ENCODE measurements around the gene SLC5A10.

Gene SLC5A10

DNA sequence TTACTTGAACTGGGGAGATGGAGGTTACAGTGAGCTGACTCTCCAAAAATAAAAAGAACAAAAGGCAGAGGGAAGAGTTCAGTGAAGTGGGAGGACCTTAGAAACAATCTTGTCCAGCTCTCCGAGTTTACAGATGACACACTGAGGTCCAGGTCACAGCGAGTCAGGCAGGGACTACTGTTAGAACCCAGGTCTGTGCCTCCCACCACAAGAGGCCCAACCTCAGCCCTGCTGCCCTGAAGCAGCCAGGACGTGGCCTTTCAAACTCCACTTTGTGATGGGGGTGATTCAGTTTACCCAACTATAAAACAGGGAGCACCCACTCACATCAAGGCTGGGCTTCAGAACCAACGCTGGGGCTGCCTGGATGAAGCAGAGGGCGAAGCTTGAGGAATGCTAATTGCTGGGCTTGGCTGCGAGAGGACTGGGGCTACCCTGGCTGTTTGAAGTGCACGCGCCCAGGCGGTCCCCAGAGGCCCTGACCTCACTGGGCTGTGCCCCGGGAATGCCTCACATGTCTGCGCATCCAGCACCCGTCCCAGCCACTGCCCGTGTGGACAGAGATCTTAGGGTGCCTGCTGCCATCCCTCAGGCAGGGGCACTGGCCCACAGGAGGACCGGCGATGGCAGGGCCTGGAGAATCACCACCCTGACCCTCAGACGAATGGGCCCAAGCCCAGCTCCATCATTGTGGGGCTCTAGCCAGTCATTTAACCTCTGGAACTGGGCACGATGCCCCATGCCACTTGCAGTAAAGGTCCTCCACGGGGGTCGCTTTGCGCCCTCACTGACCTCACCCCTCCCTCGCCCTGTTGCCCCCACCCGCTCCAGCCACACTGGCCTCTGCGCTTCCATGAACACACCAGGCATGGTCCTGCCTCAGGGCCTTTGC is 11.4 kb downstream of the SLC5A10 start:
- H4K20me1 ChIP-seq (ENCODE audit: insufficient read depth, low read length) = no peaks in the 10 kb centered on the region
- no peaks in the 10 kb centered on the region for H3K9me3 ChIP-seq (replicated peaks; ENCODE audit: insufficient read depth, low read length)
- H3K36me3 ChIP-seq (replicated peaks; ENCODE audit: insufficient read depth, low read length) = no peaks in the 10 kb centered on the region
- no peaks in the 10 kb centered on the region for H3K27me3 ChIP-seq (replicated peaks; ENCODE audit: insufficient read depth, low read length)
- H3K4me3 ChIP-seq (ENCODE audit: low read length) = no peak overlapping the region
- no peak overlapping the region for H3K27ac ChIP-seq (ENCODE audit: low read length)
- no peaks in the 10 kb centered on the region for H3K9me2 ChIP-seq (replicated peaks; ENCODE audit: insufficient read depth, low read length)
- DNase-seq = no peak
- no peaks in the 10 kb centered on the region for H3F3A ChIP-seq (ENCODE audit: insufficient read depth, low read length)
- TF ChIP-seq EZH2phosphoT487 (IDR thresholded peaks at IDR 0.05; ENCODE audit: low read length) (no peak), EZH2 (optimal IDR thresholded peaks at IDR 0.05; ENCODE audit: low read depth, low read length) (no peak)
- TF ChIP-seq, protein P1, sequence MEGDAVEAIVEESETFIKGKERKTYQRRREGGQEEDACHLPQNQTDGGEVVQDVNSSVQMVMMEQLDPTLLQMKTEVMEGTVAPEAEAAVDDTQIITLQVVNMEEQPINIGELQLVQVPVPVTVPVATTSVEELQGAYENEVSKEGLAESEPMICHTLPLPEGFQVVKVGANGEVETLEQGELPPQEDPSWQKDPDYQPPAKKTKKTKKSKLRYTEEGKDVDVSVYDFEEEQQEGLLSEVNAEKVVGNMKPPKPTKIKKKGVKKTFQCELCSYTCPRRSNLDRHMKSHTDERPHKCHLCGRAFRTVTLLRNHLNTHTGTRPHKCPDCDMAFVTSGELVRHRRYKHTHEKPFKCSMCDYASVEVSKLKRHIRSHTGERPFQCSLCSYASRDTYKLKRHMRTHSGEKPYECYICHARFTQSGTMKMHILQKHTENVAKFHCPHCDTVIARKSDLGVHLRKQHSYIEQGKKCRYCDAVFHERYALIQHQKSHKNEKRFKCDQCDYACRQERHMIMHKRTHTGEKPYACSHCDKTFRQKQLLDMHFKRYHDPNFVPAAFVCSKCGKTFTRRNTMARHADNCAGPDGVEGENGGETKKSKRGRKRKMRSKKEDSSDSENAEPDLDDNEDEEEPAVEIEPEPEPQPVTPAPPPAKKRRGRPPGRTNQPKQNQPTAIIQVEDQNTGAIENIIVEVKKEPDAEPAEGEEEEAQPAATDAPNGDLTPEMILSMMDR (IDR thresholded peaks at IDR 0.05; ENCODE audit: low read length) = no peak
- no peak overlapping the region for H2AFZ ChIP-seq (ENCODE audit: low read length)
- no peaks in the 10 kb centered on the region for H3K4me1 ChIP-seq (ENCODE audit: low read length)
- no peaks in the 10 kb centered on the region for H3K79me2 ChIP-seq (ENCODE audit: low read length)
- H3K4me2 ChIP-seq (ENCODE audit: low read depth, low read length) = no peak overlapping the region
- no peak overlapping the region for H3K9ac ChIP-seq (ENCODE audit: low read length)

DNA sequence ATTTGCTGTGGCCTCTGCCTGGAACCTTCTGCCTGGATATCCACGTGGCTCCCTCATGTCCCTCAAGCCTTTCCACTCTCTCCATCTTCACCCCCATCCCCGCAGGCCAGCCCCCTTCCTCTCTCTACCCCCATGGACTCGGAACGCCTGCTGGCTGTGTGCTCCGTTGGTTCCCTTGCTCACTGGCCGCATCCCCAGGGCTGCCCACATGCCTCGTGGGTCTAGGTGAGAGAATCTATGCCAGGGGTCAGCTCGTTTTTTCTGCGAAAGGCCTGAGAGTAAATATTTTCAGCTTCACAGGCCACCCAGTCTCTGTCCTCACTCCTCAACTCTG is 12.0 kb downstream of the SLC5A10 start:
- DNase-seq = no peak
- H3K9me3 ChIP-seq (replicated peaks; ENCODE audit: insufficient read depth, low read length) = no peaks in the 10 kb centered on the region
- H3K36me3 ChIP-seq (replicated peaks; ENCODE audit: insufficient read depth, low read length) = no peaks in the 10 kb centered on the region
- H2AFZ ChIP-seq (ENCODE audit: low read length) = no peak overlapping the region
- H4K20me1 ChIP-seq (ENCODE audit: insufficient read depth, low read length) = no peaks in the 10 kb centered on the region
- no peak overlapping the region for H3K4me2 ChIP-seq (ENCODE audit: low read depth, low read length)
- no peaks in the 10 kb centered on the region for H3K27me3 ChIP-seq (replicated peaks; ENCODE audit: insufficient read depth, low read length)
- H3K4me1 ChIP-seq (ENCODE audit: low read length) = no peaks in the 10 kb centered on the region
- no peaks in the 10 kb centered on the region for H3K79me2 ChIP-seq (ENCODE audit: low read length)
- H3K9me2 ChIP-seq (replicated peaks; ENCODE audit: insufficient read depth, low read length) = no peaks in the 10 kb centered on the region
- TF ChIP-seq, protein P1 (IDR thresholded peaks at IDR 0.05; ENCODE audit: low read length) = no peak
- TF ChIP-seq EZH2 (optimal IDR thresholded peaks at IDR 0.05; ENCODE audit: low read depth, low read length) = no peak
- H3F3A ChIP-seq (ENCODE audit: insufficient read depth, low read length) = no peaks in the 10 kb centered on the region
- no peak overlapping the region for H3K9ac ChIP-seq (ENCODE audit: low read length)
- no peak overlapping the region for H3K4me3 ChIP-seq (ENCODE audit: low read length)
- H3K27ac ChIP-seq (ENCODE audit: low read length) = no peak overlapping the region

DNA sequence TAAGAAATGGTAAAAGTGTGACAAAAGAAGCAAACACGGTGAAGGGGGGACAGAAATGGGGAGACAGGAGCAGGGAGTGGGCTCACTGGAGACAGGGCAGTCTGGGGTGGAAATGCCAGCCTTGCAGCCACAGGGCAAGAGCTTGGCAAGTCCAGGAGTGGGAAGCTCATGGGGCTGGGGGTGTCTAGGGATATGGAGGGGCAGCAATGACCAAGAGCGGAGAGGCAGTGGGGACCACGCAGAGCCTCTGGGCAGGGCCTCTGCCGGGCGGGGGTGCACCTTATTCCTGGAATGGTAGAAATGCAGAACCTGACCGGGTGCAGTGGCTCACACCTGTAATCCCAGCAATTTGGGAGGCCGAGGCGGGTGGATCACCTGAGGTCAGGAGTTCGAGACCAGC is 12.6 kb downstream of the SLC5A10 start:
- Histone ChIP-seq H3K9me2 (replicated peaks; ENCODE audit: insufficient read depth, low read length) (no peaks in the 10 kb centered on the region), H2AFZ (ENCODE audit: low read length) (no peak overlapping the region), H3K4me3 (ENCODE audit: low read length) (no peak overlapping the region), H3K27me3 (replicated peaks; ENCODE audit: insufficient read depth, low read length) (no peaks in the 10 kb centered on the region), H3K9me3 (replicated peaks; ENCODE audit: insufficient read depth, low read length) (no peaks in the 10 kb centered on the region), H3K27ac (ENCODE audit: low read length) (no peak overlapping the region), H3K4me1 (ENCODE audit: low read length) (no peaks in the 10 kb centered on the region), H3K36me3 (replicated peaks; ENCODE audit: insufficient read depth, low read length) (no peaks in the 10 kb centered on the region), H3F3A (ENCODE audit: insufficient read depth, low read length) (no peaks in the 10 kb centered on the region), H3K79me2 (ENCODE audit: low read length) (no peaks in the 10 kb centered on the region), H3K9ac (ENCODE audit: low read length) (no peak overlapping the region), H4K20me1 (ENCODE audit: insufficient read depth, low read length) (no peaks in the 10 kb centered on the region), H3K4me2 (ENCODE audit: low read depth, low read length) (no peak overlapping the region)
- no peak for TF ChIP-seq EZH2 (optimal IDR thresholded peaks at IDR 0.05; ENCODE audit: low read depth, low read length)
- TF ChIP-seq, protein P1 (IDR thresholded peaks at IDR 0.05; ENCODE audit: low read length) = no peak
- TF ChIP-seq EZH2phosphoT487 (IDR thresholded peaks at IDR 0.05; ENCODE audit: low read length) = no peak
- DNase-seq = no peak
